ENCODE measurements around the gene KDM2A. TPM values are rescaled to one million over a fixed set of nuclear protein-coding genes. Genes with fewer than 3 reads are reported as not detected.

KDM2A gene
- polyA plus RNA-seq, 1 experiment, result 52.2 TPM

- Histone ChIP-seq H3K9me3 (ENCODE audit: control insufficient read depth, insufficient read depth, low read length) (no peaks in the 10 kb centered on the region; the same call in 1 of the 2 replicates), H3K27ac (ENCODE audit: low read depth, low read length) (peak overlapping the region; percentile 11), H3K4me3 (ENCODE audit: low read depth, low read length) (peak overlapping the region; percentile 25; the same call in 1 of the 2 replicates), H3K27me3 (ENCODE audit: control insufficient read depth, insufficient read depth, low read length) (no peaks in the 10 kb centered on the region)
- ChIA-PET CTCF (interaction anchor here (0.9 to 4.3 kb wide), 3 partner anchors 33 to 113 kb away, joined by 4 to 12 read pairs (median 5); no protein-coding TSS in a partner anchor), POLR2A (interaction anchor here (0.9 to 1.0 kb wide), 2 partner anchors 19 to 48 kb away, joined by 3 to 4 read pairs; no protein-coding TSS in a partner anchor)
- TF ChIP-seq, protein P1, sequence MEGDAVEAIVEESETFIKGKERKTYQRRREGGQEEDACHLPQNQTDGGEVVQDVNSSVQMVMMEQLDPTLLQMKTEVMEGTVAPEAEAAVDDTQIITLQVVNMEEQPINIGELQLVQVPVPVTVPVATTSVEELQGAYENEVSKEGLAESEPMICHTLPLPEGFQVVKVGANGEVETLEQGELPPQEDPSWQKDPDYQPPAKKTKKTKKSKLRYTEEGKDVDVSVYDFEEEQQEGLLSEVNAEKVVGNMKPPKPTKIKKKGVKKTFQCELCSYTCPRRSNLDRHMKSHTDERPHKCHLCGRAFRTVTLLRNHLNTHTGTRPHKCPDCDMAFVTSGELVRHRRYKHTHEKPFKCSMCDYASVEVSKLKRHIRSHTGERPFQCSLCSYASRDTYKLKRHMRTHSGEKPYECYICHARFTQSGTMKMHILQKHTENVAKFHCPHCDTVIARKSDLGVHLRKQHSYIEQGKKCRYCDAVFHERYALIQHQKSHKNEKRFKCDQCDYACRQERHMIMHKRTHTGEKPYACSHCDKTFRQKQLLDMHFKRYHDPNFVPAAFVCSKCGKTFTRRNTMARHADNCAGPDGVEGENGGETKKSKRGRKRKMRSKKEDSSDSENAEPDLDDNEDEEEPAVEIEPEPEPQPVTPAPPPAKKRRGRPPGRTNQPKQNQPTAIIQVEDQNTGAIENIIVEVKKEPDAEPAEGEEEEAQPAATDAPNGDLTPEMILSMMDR (IDR thresholded peaks at IDR 0.05; ENCODE audit: low read depth, low read length), result no peak
- no peak for DNase-seq (ENCODE audit: low read depth, low spot score)
Measured at GRCh38 chr11:67269401-67270255, 150.6 kb downstream of the KDM2A start.

DNA sequence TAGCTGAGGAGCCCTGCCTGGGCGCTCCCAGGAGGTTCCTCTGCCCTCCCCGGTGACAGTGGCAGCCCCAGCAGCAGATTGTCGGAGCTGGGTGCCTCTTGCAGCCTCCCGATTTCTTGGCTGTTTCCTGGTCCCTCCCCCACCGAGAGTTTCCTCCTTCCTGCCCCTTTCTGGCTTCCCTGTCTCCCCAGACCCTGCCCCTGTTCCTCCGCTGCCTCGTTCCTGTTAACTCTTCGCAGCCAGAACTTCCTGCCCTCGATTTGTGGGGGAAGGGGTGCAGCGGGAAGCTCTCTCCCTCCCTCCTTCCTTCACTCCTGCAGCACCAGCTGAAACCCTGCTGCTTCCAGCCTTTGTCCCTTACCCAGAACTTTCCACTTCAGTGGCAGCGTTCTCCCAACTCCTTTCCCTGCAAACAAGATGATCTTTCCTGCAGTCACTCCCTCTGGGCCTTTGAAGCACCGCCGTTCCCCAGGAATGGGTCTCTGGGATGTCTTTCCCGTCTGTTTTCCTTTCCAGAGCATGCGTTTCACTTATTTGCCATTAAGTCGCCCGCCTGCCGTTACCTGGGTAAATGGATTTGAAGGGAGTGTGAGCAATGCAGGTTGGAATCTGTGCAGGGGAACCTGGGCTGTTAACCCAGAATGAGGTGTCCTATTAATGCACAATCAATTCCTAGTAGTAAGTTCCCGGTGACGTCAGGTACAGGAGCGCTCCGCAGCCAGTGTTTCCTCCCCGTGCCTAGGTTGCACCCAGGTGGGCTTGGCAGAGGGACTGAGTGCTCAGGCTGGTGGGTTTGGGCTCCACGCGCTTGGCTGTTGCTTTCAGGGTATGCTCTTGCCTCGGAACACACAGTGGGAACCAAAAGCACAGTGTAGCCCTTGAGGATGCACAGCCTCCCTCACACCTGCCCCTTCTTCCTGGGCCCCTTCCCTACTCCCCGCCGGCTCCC lies 151.5 kb downstream of the KDM2A start:
- no peak for DNase-seq (ENCODE audit: low read depth, low spot score)
- ChIA-PET CTCF (interaction anchor here (1.5 to 4.3 kb wide), 3 partner anchors 8 to 112 kb away, joined by 4 to 12 read pairs (median 10); no protein-coding TSS in a partner anchor), POLR2A (interaction anchor here (0.9 to 1.0 kb wide), 2 partner anchors 18 to 47 kb away, joined by 3 to 4 read pairs; no protein-coding TSS in a partner anchor)
- TF ChIP-seq, protein P1 (IDR thresholded peaks at IDR 0.05; ENCODE audit: low read depth, low read length), result no peak
- Histone ChIP-seq H3K27me3 (ENCODE audit: control insufficient read depth, insufficient read depth, low read length) (no peaks in the 10 kb centered on the region), H3K27ac (ENCODE audit: low read depth, low read length) (peak overlapping the region; percentile 11), H3K4me3 (ENCODE audit: low read depth, low read length) (peak overlapping the region; percentile 25; the same call in 1 of the 2 replicates), H3K9me3 (ENCODE audit: control insufficient read depth, insufficient read depth, low read length) (no peaks in the 10 kb centered on the region; the same call in 1 of the 2 replicates)

GRCh38 chr11:67271205-67271540 lies 152.1 kb downstream of the KDM2A start:
- TF ChIP-seq, protein P1 (IDR thresholded peaks at IDR 0.05; ENCODE audit: low read depth, low read length), result no peak
- Histone ChIP-seq H3K9me3 (ENCODE audit: control insufficient read depth, insufficient read depth, low read length) (no peaks in the 10 kb centered on the region; the same call in 1 of the 2 replicates), H3K27ac (ENCODE audit: low read depth, low read length) (no peak overlapping the region), H3K4me3 (ENCODE audit: low read depth, low read length) (no peak overlapping the region), H3K27me3 (ENCODE audit: control insufficient read depth, insufficient read depth, low read length) (no peaks in the 10 kb centered on the region)
- ChIA-PET POLR2A (no interaction called here), CTCF (interaction anchor here (1.7 to 4.3 kb wide), 2 partner anchors 9 to 46 kb away, joined by 10 to 12 read pairs; no protein-coding TSS in a partner anchor)
- no peak for DNase-seq (ENCODE audit: low read depth, low spot score)

- no peaks in the 10 kb centered on the region for H3K27me3 ChIP-seq (ENCODE audit: control insufficient read depth, insufficient read depth, low read length)
- ChIA-PET POLR2A (interaction anchor here (0.5 kb wide), 1 partner anchor 102 kb away, joined by 4 read pairs; the partner anchor contains the start of gene CLCF1), CTCF (interaction anchor here (1.7 to 4.3 kb wide), 3 partner anchors 9 to 79 kb away, joined by 6 to 12 read pairs (median 10); no protein-coding TSS in a partner anchor)
- no peak overlapping the region for H3K27ac ChIP-seq (ENCODE audit: low read depth, low read length)
- H3K4me3 ChIP-seq (ENCODE audit: low read depth, low read length), result no peak overlapping the region
- no peak for DNase-seq (ENCODE audit: low read depth, low spot score)
- TF ChIP-seq, protein P1 (IDR thresholded peaks at IDR 0.05; ENCODE audit: low read depth, low read length), result no peak
- no peaks in the 10 kb centered on the region; the same call in 1 of the 2 replicates for H3K9me3 ChIP-seq (ENCODE audit: control insufficient read depth, insufficient read depth, low read length)
Measured at GRCh38 chr11:67271541-67272284, 152.7 kb downstream of the KDM2A start.
